ENCODE data around the gene MACROD2.

DNA sequence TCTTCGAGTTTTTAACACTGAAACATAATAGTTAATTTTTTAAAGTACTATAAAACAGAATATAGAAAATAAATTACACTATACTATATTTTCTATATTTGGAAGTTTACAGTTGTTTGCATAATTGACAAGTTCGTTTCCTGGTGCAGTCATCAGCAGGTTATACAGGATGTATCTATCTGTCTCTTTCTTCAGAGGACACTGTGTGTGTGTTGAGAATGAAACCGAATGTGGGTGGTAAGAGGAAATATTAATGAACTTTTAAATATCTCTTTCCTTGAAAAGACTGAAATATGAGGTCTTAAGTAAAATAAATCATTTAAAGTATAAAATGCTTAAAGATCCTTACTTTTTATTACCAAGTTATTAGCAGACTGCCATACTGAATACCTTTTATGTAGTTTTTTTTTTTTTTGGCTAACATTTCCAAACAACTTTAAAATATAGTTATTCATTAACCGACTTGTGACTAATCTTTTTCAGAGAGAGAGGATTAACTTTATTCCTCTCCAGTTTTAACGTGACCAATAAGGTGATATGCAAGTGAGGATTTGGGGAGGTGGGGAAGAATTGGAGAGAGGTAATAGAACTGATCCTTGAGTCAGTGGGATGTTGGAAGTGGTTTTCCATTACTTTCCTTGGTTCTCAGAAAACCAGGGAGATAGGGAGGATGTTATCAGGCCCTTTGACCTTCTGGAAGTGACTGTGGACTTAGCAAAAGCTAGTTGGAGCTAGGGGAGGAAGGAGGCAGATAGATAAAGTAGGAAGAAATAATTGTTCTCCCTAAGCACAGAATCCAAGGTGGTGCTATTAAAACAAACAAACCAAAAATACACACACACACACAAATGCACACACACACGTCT, 722.1 kb downstream of the MACROD2 start:
- TF ChIP-seq, protein P1, sequence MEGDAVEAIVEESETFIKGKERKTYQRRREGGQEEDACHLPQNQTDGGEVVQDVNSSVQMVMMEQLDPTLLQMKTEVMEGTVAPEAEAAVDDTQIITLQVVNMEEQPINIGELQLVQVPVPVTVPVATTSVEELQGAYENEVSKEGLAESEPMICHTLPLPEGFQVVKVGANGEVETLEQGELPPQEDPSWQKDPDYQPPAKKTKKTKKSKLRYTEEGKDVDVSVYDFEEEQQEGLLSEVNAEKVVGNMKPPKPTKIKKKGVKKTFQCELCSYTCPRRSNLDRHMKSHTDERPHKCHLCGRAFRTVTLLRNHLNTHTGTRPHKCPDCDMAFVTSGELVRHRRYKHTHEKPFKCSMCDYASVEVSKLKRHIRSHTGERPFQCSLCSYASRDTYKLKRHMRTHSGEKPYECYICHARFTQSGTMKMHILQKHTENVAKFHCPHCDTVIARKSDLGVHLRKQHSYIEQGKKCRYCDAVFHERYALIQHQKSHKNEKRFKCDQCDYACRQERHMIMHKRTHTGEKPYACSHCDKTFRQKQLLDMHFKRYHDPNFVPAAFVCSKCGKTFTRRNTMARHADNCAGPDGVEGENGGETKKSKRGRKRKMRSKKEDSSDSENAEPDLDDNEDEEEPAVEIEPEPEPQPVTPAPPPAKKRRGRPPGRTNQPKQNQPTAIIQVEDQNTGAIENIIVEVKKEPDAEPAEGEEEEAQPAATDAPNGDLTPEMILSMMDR (IDR thresholded peaks at IDR 0.05): no peak
- no peak for TF ChIP-seq POLR2A (IDR thresholded peaks at IDR 0.05)

Data from body of pancreas (tissue), 4 donors.